GM12873 (cell line): Measurements from ENCODE around the gene SRSF1.

Experiments used
- TF ChIP-seq, protein P1 (sequence below): IDR thresholded peaks from 2 replicates; pipeline ENCODE4 v1.5.1; 2012; ENCODE audit warnings: low read depth, mild to moderate bottlenecking, moderate library complexity, low read length, control low read depth; ENCODE audit not compliant: insufficient read depth; ENCODE audit errors: missing control alignments

SRSF1 gene

DNA sequence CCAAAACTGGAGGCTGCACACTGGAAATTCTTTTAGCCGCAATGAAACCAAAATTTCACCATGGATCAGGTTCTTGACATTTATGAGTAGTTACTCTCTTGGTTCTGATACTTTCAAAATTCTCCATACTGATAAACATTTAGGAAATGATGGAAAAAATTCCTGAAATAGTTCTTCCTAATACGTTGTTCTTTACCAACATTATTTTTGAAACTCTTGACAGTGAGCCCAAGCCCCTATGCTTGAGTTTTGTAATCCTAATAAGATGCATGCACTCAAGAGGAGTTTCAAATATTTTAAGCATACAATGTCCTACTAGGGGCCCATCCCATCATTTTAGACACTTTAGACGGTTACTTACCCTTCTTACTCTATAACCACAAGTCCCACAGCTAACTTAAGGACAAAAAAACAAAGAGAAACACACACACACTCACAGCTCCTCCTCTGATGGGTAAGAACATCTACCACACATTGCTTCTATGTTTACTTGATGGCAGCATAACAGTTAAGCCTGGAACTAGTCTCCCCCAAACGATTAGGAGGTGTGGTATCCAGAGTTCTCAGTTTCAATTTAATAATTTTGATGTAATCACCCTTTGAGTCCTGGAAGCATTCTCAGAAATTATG, 22.7 kb downstream of the SRSF1 start:
- TF ChIP-seq, protein P1, sequence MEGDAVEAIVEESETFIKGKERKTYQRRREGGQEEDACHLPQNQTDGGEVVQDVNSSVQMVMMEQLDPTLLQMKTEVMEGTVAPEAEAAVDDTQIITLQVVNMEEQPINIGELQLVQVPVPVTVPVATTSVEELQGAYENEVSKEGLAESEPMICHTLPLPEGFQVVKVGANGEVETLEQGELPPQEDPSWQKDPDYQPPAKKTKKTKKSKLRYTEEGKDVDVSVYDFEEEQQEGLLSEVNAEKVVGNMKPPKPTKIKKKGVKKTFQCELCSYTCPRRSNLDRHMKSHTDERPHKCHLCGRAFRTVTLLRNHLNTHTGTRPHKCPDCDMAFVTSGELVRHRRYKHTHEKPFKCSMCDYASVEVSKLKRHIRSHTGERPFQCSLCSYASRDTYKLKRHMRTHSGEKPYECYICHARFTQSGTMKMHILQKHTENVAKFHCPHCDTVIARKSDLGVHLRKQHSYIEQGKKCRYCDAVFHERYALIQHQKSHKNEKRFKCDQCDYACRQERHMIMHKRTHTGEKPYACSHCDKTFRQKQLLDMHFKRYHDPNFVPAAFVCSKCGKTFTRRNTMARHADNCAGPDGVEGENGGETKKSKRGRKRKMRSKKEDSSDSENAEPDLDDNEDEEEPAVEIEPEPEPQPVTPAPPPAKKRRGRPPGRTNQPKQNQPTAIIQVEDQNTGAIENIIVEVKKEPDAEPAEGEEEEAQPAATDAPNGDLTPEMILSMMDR = no peak

DNA sequence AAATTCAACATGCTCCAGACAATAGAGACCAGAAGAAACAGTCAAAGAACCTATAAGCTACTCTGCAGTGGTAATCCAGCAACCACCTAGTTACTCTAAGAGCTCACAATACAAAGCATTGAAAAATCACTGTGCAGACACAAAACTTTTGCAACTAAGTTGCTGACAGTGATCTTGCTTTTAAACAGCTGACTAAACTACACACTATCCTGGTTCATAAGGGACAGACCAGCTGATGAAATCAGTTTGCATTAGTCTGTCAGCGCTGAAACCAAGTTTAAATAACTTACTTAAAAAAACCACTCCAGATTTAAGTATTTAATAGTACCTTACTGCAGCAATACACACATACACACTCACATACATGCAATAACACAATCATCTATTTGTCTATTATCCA, 23.6 kb downstream of the SRSF1 start:
- TF ChIP-seq, protein P1 = no peak

DNA sequence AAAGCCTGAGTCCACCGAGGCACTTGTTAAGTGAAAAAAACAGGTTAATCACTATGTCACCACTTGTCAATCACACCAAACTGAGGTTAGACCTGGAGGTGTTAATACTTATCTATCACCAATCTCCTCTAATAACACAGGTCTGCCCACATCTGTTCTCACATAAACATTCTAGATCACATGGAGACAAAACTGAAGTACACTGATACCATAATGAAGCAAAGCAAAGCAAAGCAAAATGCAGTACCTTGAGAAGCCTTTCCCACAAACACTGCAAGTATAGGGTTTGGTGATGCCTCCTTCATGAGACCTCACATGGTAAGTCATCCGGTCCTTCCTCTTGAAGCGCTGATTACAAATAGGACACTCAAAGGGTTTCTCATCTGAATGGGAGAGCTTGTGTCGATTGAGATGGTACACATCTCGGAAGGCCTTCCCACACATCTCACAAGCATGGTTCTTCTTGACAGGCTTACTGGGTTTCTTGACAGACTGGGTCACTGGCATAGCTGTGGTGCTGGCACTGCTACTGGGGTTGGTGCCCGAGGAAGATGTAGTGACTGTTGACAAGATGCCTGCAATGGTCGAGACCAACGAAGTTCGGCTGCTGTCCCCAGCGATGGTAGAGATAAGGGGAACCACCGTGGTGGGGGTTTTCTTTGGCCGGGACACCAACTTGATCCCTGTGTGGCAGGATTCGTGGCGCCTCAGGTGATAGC, 24.4 kb downstream of the SRSF1 start:
- TF ChIP-seq, protein P1 = no peak

DNA sequence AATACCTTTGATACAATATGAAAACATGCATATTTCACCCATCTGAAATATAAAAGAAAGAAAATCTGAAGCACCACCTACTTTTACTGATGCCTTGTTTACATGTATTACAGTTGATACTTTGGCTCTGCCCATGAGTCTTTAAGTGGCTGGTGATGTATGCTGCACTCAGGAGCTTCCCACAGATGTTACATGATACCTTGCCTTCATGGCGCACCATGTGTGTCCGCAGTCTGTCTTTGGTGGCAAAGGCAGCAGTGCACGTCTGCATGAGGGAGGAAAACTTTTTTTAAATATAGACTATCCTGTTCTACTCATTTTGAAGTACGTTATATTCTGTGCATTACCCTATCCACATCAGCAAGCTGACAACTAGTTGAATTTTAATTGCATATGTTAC, 26.5 kb downstream of the SRSF1 start:
- TF ChIP-seq, protein P1 = no peak

DNA sequence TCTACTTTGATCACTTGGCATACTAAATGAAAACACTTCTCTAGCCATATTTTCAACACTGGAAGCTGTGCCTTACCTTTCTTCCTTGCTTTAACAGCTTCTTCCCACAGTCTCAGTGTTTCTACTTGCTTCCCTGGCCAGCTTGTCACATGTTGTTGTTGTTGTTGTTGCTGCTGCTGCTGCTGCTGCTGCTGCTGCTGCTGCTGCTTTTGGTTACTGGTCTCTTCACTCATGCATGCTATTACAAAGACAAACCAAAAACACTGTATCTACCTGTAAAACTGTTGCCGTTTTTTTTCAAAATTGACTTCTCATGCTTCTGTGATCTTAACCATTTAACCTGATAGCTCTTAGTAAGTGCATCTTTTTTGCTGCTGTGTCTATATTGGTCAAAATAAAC, 28.0 kb downstream of the SRSF1 start:
- TF ChIP-seq, protein P1 = no peak

DNA sequence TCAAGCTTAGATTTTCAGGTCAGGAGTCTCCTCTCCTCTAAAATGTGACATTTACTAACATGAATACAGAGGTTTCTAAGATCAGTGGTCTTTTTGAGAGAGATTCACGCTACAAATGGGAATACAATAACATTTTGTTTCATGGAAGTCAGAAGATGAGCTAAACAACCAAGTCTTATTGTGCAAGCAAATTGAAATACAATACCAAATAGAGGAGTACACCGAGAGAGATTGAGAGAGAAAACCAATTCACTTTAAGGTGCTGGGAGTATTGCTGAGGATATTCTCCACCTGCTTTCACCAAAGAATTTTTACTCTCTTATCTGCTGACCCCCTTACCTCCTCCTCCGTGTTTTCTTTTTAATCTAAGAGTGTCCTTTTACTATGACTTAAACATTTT, 30.5 kb downstream of the SRSF1 start:
- TF ChIP-seq, protein P1 = no peak

DNA sequence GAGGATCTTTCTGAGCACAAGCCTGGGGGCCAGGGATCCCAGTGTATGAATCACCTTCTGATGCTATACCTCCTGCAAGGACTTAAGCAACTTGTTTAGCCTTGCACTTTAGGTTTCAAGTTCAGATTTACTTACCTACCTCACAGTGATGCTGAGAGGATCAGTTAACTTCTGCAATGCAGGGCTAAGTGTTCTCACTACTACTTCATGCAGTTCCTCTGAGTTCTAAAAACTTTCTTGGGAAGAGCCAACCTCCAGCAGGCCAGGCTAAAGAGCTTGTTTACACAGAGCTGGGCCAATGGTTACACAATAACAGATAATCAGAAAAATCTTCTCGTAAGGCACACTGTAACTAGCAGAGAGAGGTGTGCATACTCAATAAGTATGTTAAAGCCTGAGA, 32.0 kb downstream of the SRSF1 start:
- TF ChIP-seq, protein P1 = no peak
